T-helper 1 cell treated with Interleukin-12 subunit alpha and Interleukin-12 subunit beta and Interleukin-4 antibody, amounts not matched to agents 30 ng/mL and 1 ng/mL, for 36 hours (primary cell): ENCODE results near the gene VIT. TPM values are rescaled to one million over a fixed set of nuclear protein-coding genes. Genes with fewer than 3 reads are reported as not detected.

Experiments
- intact Hi-C: fragments of 100-400 bp; cut with micrococcal nuclease; formaldehyde crosslinking; loops from one replicate; pipeline ENCODE4 v1.15.1; 2024
- total RNA-seq: library from RNA; stranded (reverse); gene quantifications from 2 replicates; pipeline ENCODE4 v1.2.3, GENCODE V29; 2022

Gene VIT
- total RNA-seq, result not detected in 2 replicates

- intact Hi-C loops, result no loop called here
These were observed at the start of gene VIT for GRCh38 chr2:36696533-36696932. VIT (plus strand) TSS chr2:36696707; CDS start chr2:36716371, 19,664 bp downstream.

GRCh38 chr2:36650031-36650829 lies 46.3 kb upstream of the VIT start:
- intact Hi-C loops, result no loop called here

- intact Hi-C loops, result no loop called here
These were observed 43.4 kb upstream of the VIT start for GRCh38 chr2:36653155-36653554.

GRCh38 chr2:36653967-36654694 lies 42.4 kb upstream of the VIT start:
- intact Hi-C loops, result no loop called here

- intact Hi-C loops, result no loop called here
These were observed 41.1 kb upstream of the VIT start for GRCh38 chr2:36655453-36655852.

GRCh38 chr2:36657703-36658102 lies 38.8 kb upstream of the VIT start:
- intact Hi-C loops, result no loop called here

- intact Hi-C loops, result no loop called here
These were observed 38.2 kb upstream of the VIT start for GRCh38 chr2:36658277-36658748.

- intact Hi-C loops, result no loop called here
These were observed 37.3 kb upstream of the VIT start for GRCh38 chr2:36659218-36659617.

GRCh38 chr2:36659872-36660312 lies 36.6 kb upstream of the VIT start:
- intact Hi-C loops, result loop anchor here (5.0 to 10.0 kb wide), 2 partner anchors 113 to 785 kb away; no protein-coding TSS in a partner anchor

GRCh38 chr2:36662638-36663037 lies 33.9 kb upstream of the VIT start:
- intact Hi-C loops, result loop anchor here (5.0 to 10.0 kb wide), 2 partner anchors 115 to 788 kb away; no protein-coding TSS in a partner anchor

- intact Hi-C loops, result loop anchor here (5.0 to 10.0 kb wide), 2 partner anchors 116 to 788 kb away; no protein-coding TSS in a partner anchor
These were observed 33.2 kb upstream of the VIT start for GRCh38 chr2:36663295-36663694.

GRCh38 chr2:36663851-36664695 lies 32.4 kb upstream of the VIT start:
- intact Hi-C loops, result loop anchor here (1.0 to 10.0 kb wide), 5 partner anchors 117 to 789 kb away; no protein-coding TSS in a partner anchor

GRCh38 chr2:36664696-36665076 lies 31.8 kb upstream of the VIT start:
- intact Hi-C loops, result loop anchor here (1.0 to 10.0 kb wide), 5 partner anchors 117 to 790 kb away; no protein-coding TSS in a partner anchor

- intact Hi-C loops, result loop anchor here (10.0 kb wide), 1 partner anchor 793 kb away; no protein-coding TSS in a partner anchor
These were observed 28.6 kb upstream of the VIT start for GRCh38 chr2:36667931-36668330.

GRCh38 chr2:36670881-36671595 lies 25.5 kb upstream of the VIT start:
- intact Hi-C loops, result no loop called here

GRCh38 chr2:36671731-36672130 lies 24.8 kb upstream of the VIT start:
- intact Hi-C loops, result no loop called here

- intact Hi-C loops, result no loop called here
These were observed 24.3 kb upstream of the VIT start for GRCh38 chr2:36672199-36672598.

- intact Hi-C loops, result no loop called here
These were observed 20.8 kb upstream of the VIT start for GRCh38 chr2:36675579-36676282.

GRCh38 chr2:36676364-36676763 lies 20.1 kb upstream of the VIT start:
- intact Hi-C loops, result no loop called here

GRCh38 chr2:36677386-36677785 lies 19.1 kb upstream of the VIT start:
- intact Hi-C loops, result no loop called here
